ENCODE data around the gene NOP9. TPM values are rescaled to one million over a fixed set of nuclear protein-coding genes. Genes with fewer than 3 reads are reported as not detected.

Gene NOP9
- total RNA-seq, 1 experiment from 2014 or later: 39.4 TPM

- H2AFZ ChIP-seq (ENCODE audit: low read depth, low read length, poor library complexity, severe bottlenecking): no peak overlapping the region
- H3K9me2 ChIP-seq (ENCODE audit: insufficient read depth): no peaks in the 10 kb centered on the region
- RAD21 ChIA-PET (ENCODE audit: low non-redundant PET in 1 of 2, low total read pairs in 2 of 2, uncharacterized antibody in 2 of 2, unreplicated experiment in 2 of 2): no interaction called here
- ATAC-seq: no peak
- H4K20me1 ChIP-seq (ENCODE audit: insufficient read depth): no peaks in the 10 kb centered on the region
- no peaks in the 10 kb centered on the region for H3K79me2 ChIP-seq (ENCODE audit: insufficient read depth, low read length)
- TF ChIP-seq CEBPB (IDR thresholded peaks at IDR 0.05; ENCODE audit: low read depth) (no peak), CBX3 (IDR thresholded peaks at IDR 0.05; ENCODE audit: low read depth) (no peak), SRF (IDR thresholded peaks at IDR 0.05; ENCODE audit: low read depth) (no peak), YY1 (IDR thresholded peaks at IDR 0.05; ENCODE audit: extremely low read depth, insufficient replicate concordance, low read depth, low read length) (no peak), RAD21 (IDR thresholded peaks at IDR 0.05; ENCODE audit: low read depth) (no peak), ZFX (IDR thresholded peaks at IDR 0.05) (no peak), POLR2AphosphoS5 (IDR thresholded peaks at IDR 0.05; ENCODE audit: low read depth, low read length) (no peak), TCF7L2 (IDR thresholded peaks at IDR 0.05; ENCODE audit: borderline replicate concordance, extremely low read depth, insufficient read depth, insufficient read length) (no peak), EZH2phosphoT487 (IDR thresholded peaks at IDR 0.05; ENCODE audit: borderline replicate concordance) (no peak), EZH2 (IDR thresholded peaks at IDR 0.05) (no peak), SP1 (IDR thresholded peaks at IDR 0.05; ENCODE audit: low read depth) (no peak)
- TF ChIP-seq, protein P1, sequence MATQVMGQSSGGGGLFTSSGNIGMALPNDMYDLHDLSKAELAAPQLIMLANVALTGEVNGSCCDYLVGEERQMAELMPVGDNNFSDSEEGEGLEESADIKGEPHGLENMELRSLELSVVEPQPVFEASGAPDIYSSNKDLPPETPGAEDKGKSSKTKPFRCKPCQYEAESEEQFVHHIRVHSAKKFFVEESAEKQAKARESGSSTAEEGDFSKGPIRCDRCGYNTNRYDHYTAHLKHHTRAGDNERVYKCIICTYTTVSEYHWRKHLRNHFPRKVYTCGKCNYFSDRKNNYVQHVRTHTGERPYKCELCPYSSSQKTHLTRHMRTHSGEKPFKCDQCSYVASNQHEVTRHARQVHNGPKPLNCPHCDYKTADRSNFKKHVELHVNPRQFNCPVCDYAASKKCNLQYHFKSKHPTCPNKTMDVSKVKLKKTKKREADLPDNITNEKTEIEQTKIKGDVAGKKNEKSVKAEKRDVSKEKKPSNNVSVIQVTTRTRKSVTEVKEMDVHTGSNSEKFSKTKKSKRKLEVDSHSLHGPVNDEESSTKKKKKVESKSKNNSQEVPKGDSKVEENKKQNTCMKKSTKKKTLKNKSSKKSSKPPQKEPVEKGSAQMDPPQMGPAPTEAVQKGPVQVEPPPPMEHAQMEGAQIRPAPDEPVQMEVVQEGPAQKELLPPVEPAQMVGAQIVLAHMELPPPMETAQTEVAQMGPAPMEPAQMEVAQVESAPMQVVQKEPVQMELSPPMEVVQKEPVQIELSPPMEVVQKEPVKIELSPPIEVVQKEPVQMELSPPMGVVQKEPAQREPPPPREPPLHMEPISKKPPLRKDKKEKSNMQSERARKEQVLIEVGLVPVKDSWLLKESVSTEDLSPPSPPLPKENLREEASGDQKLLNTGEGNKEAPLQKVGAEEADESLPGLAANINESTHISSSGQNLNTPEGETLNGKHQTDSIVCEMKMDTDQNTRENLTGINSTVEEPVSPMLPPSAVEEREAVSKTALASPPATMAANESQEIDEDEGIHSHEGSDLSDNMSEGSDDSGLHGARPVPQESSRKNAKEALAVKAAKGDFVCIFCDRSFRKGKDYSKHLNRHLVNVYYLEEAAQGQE (IDR thresholded peaks at IDR 0.05; ENCODE audit: low read depth): no peak
- TF ChIP-seq, protein P2, sequence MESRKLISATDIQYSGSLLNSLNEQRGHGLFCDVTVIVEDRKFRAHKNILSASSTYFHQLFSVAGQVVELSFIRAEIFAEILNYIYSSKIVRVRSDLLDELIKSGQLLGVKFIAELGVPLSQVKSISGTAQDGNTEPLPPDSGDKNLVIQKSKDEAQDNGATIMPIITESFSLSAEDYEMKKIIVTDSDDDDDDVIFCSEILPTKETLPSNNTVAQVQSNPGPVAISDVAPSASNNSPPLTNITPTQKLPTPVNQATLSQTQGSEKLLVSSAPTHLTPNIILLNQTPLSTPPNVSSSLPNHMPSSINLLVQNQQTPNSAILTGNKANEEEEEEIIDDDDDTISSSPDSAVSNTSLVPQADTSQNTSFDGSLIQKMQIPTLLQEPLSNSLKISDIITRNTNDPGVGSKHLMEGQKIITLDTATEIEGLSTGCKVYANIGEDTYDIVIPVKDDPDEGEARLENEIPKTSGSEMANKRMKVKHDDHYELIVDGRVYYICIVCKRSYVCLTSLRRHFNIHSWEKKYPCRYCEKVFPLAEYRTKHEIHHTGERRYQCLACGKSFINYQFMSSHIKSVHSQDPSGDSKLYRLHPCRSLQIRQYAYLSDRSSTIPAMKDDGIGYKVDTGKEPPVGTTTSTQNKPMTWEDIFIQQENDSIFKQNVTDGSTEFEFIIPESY (IDR thresholded peaks at IDR 0.05; ENCODE audit: extremely low read depth, insufficient replicate concordance, low read length): no peak
- TF ChIP-seq, protein P3, sequence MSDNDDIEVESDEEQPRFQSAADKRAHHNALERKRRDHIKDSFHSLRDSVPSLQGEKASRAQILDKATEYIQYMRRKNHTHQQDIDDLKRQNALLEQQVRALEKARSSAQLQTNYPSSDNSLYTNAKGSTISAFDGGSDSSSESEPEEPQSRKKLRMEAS (IDR thresholded peaks at IDR 0.05): no peak
- intact Hi-C loops (cut with micrococcal nuclease): no loop called here
- no peaks in the 10 kb centered on the region for H3K4me1 ChIP-seq (ENCODE audit: control insufficient read depth in 1 of 2, insufficient read depth in 2 of 2, low read length in 2 of 2)
- no peaks in the 10 kb centered on the region for H3K9me3 ChIP-seq (ENCODE audit: control insufficient read depth in 1 of 2, insufficient read depth in 1 of 2, low read depth in 1 of 2, low read length in 2 of 2)
- H3K4me3 ChIP-seq (replicated peaks in 1 of 2; ENCODE audit: low read depth in 1 of 2, low read length in 2 of 2): no peak overlapping the region
- H3K27ac ChIP-seq (ENCODE audit: low read depth, low read length): no peak overlapping the region
- no peak for DNase-seq (ENCODE audit: low read depth, low spot score)
- no peaks in the 10 kb centered on the region for H3K36me3 ChIP-seq (ENCODE audit: control insufficient read depth in 1 of 2, insufficient read depth in 2 of 2, low read length in 2 of 2)
- POLR2A ChIA-PET: interaction anchor here (0.6 kb wide), 1 partner anchor 42 kb away, joined by 3 read pairs; the partner anchor contains the start of gene TINF2
- BruUV-seq (replicated peaks): no TSS peak
- H3K4me2 ChIP-seq (ENCODE audit: low read length): no peak overlapping the region
- CTCF ChIA-PET: interaction anchor here (1.2 to 1.3 kb wide), 2 partner anchors 14 to 24 kb away, joined by 4 read pairs; partner anchors contain the start of gene CIDEB
- H3K27me3 ChIP-seq (ENCODE audit: insufficient read depth, low read length): no peaks in the 10 kb centered on the region
- H3K9ac ChIP-seq (ENCODE audit: low read length): no peak overlapping the region
Measured at GRCh38 chr14:24283796-24284460, 15.7 kb upstream of the NOP9 start.
